Calu3 (cell line): ENCODE data around the gene FAM169A. TPM values are rescaled to one million over a fixed set of nuclear protein-coding genes. Genes with fewer than 3 reads are reported as not detected.

Experiments used
- BruUV-seq: library from RNA; stranded (reverse); fragments of 400-500 nt; replicated peaks from 2 replicates; lab custom pipeline; 2021; lab: Mats Ljungman, UMichigan
- CTCF ChIA-PET: fragments of 300-600 bp; sonication (Branson Sonifier 250); formaldehyde crosslinking; loops from one replicate; lab custom pipeline; 2022; ENCODE audit warnings: antibody characterized with exemption; lab: Charles Lee
- DNase-seq: peaks from one replicate; pipeline ENCODE4 v3.0.0; 2022
- H3K27ac Mint-ChIP-seq: one replicate; pipeline ENCODE4 v1.8.0; 2022; ENCODE audit warnings: mixed read lengths; ENCODE audit not compliant: unreplicated experiment
- H3K27me3 Mint-ChIP-seq: one replicate; pipeline ENCODE4 v1.8.0; 2022; ENCODE audit warnings: mixed read lengths; ENCODE audit not compliant: unreplicated experiment
- H3K36me3 Mint-ChIP-seq: one replicate; pipeline ENCODE4 v1.8.0; 2022; ENCODE audit warnings: mild to moderate bottlenecking, moderate library complexity, mixed read lengths; ENCODE audit not compliant: insufficient read depth, unreplicated experiment
- H3K4me1 Mint-ChIP-seq: one replicate; pipeline ENCODE4 v1.8.0; 2022; ENCODE audit warnings: mild to moderate bottlenecking, low read depth, mixed read lengths; ENCODE audit not compliant: unreplicated experiment
- H3K4me3 Mint-ChIP-seq: one replicate; pipeline ENCODE4 v1.8.0; 2022; ENCODE audit warnings: mild to moderate bottlenecking, low read depth, moderate library complexity, mixed read lengths; ENCODE audit not compliant: unreplicated experiment
- H3K9me3 Mint-ChIP-seq: one replicate; pipeline ENCODE4 v1.8.0; 2022; ENCODE audit warnings: low read depth, mixed read lengths; ENCODE audit not compliant: unreplicated experiment
- CTCF ChIP-seq: fragments of 200-600 bp; IDR thresholded peaks from one replicate; pipeline ENCODE4 v1.8.0; 2022; ENCODE audit warnings: antibody characterized with exemption; ENCODE audit not compliant: unreplicated experiment
- intact Hi-C: fragments of 100-400 bp; cut with micrococcal nuclease; formaldehyde crosslinking; loops from one replicate; pipeline ENCODE4 v1.10.0; 2022; ENCODE audit not compliant: unreplicated experiment
- total RNA-seq: library from RNA; stranded (reverse); gene quantifications from 2 replicates; pipeline ENCODE4 v1.2.3, GENCODE V29; 2022

FAM169A gene
- total RNA-seq, 1 experiment from 2014 or later, result 14.1 TPM

GRCh38 chr5:74786851-74787250 is 79.3 kb downstream of the FAM169A start:
- H3K4me3 Mint-ChIP-seq, result no peak overlapping the region
- peaks cover 2% of the 10 kb centered on the region for H3K36me3 Mint-ChIP-seq
- no peak overlapping the region for H3K27ac Mint-ChIP-seq
- BruUV-seq, result no TSS peak
- TF ChIP-seq CTCF, result no peak
- H3K4me1 Mint-ChIP-seq, result no peaks in the 10 kb centered on the region
- H3K9me3 Mint-ChIP-seq, result peaks cover 2% of the 10 kb centered on the region
- intact Hi-C loops, result no loop called here
- no peak for DNase-seq
- no peaks in the 10 kb centered on the region for H3K27me3 Mint-ChIP-seq
- CTCF ChIA-PET, result interaction anchor here (0.5 kb wide), 1 partner anchor 90 kb away, joined by 4 read pairs; no protein-coding TSS in a partner anchor

DNA sequence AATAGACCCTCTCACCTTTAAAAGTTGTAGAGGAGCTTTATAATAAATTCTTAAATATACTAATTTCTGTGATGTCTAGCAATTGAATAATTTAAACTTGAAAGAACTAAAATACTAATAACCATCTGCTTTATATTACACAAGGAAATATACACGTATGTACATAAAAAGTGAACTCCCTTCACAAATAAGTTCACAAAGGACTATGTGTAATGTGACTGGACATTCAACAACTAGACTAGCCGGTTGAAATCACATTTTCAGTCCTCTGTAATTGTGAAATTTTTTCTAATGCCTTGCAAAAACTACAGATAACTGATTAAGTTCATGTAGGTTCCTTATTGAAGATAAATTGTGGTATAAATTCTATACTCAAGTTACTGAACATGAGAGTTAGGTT is 87.6 kb downstream of the FAM169A start:
- Mint-ChIP-seq H3K27me3 (no peaks in the 10 kb centered on the region), H3K4me3 (no peak overlapping the region), H3K4me1 (no peaks in the 10 kb centered on the region), H3K9me3 (no peaks in the 10 kb centered on the region), H3K36me3 (peaks cover 24% of the 10 kb centered on the region), H3K27ac (no peak overlapping the region)
- TF ChIP-seq CTCF, result no peak
- DNase-seq, result no peak
- no TSS peak for BruUV-seq
- CTCF ChIA-PET, result no interaction called here
- intact Hi-C loops, result no loop called here

DNA sequence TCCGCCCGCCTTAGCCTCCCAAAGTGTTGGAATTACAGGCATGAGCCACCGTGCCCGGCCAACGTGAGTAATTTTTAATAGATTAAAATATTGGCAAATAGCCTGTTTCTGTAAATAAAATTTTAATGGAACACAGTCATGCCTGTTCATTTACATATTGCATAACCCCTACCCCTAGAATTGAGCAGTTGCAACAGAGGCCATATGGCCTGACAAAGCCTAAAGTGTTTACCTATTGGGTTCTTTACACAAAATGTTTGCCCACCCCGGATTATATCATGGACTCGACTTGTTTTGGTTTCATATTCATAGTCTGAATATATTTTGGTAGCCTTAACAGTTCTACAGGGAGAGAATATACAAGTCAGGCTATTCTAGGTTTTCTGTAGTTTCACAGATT is 93.8 kb downstream of the FAM169A start:
- no peaks in the 10 kb centered on the region for H3K4me1 Mint-ChIP-seq
- H3K36me3 Mint-ChIP-seq, result peaks cover 69% of the 10 kb centered on the region
- no peak for TF ChIP-seq CTCF
- intact Hi-C loops, result no loop called here
- no peaks in the 10 kb centered on the region for H3K9me3 Mint-ChIP-seq
- CTCF ChIA-PET, result interaction anchor here (0.6 to 0.7 kb wide), 2 partner anchors 172 to 707 kb away, joined by 3 read pairs; no protein-coding TSS in a partner anchor
- no TSS peak for BruUV-seq
- H3K27ac Mint-ChIP-seq, result no peak overlapping the region
- no peaks in the 10 kb centered on the region for H3K27me3 Mint-ChIP-seq
- no peak for DNase-seq
- H3K4me3 Mint-ChIP-seq, result no peak overlapping the region

DNA sequence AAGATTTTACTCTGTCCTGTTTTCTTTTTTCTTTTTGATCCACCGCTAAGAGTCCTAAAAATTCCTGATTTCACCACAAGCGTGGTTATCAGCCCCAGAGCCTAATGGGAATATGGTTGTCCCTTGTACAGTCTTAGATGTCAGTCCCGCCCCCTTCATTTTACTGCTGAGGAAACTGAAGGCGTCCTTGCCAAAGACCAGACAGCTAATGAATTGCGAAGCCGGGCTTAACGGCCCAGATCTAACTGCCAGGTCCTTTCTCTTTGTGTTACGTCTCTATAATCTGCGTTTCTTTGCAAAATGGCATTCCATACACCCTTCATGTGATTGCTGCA is 98.6 kb downstream of the FAM169A start:
- BruUV-seq, result TSS peak; percentile 77
- TF ChIP-seq CTCF, result no peak
- peaks cover 76% of the 10 kb centered on the region for H3K36me3 Mint-ChIP-seq
- DNase-seq, result no peak
- H3K27ac Mint-ChIP-seq, result peak overlapping the region; percentile 98
- H3K9me3 Mint-ChIP-seq, result no peaks in the 10 kb centered on the region
- peak overlapping the region; percentile 99 for H3K4me3 Mint-ChIP-seq
- intact Hi-C loops, result loop anchor here (1.0 kb wide), 1 partner anchor 152 kb away; no protein-coding TSS in a partner anchor
- no peaks in the 10 kb centered on the region for H3K27me3 Mint-ChIP-seq
- CTCF ChIA-PET, result no interaction called here
- H3K4me1 Mint-ChIP-seq, result peaks cover 14% of the 10 kb centered on the region
